CD4-positive, alpha-beta T cell treated with Interleukin-1 beta for 1 hour (primary cell): ENCODE results near the gene HOXC5.

ENCODE experiments used
- DNase-seq, 2 donors: peaks; one replicate each; pipeline ENCODE4 v3.0.0-alpha.2; 2020 to 2022

HOXC5 gene

DNA sequence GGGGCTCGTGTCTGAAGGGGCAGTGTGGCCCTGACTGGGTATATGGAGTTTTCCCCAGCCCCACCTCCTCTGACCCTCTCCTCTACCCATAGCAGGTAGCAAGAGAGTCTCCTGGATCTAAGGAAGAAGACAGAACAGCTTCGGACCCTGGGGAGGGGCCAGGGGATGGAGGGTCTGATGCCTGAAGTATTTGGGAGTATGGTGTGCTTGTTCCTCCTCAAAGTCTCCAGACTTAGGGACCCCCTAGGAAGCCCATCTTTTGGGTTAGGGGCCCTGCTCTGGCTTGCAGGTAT, 24.6 kb upstream of the HOXC5 start:
- DNase-seq = no peak

GRCh38 chr12:54009171-54010052, 23.4 kb upstream of the HOXC5 start:
- no peak for DNase-seq

GRCh38 chr12:54010053-54010971, 22.5 kb upstream of the HOXC5 start:
- DNase-seq = no peak

DNA sequence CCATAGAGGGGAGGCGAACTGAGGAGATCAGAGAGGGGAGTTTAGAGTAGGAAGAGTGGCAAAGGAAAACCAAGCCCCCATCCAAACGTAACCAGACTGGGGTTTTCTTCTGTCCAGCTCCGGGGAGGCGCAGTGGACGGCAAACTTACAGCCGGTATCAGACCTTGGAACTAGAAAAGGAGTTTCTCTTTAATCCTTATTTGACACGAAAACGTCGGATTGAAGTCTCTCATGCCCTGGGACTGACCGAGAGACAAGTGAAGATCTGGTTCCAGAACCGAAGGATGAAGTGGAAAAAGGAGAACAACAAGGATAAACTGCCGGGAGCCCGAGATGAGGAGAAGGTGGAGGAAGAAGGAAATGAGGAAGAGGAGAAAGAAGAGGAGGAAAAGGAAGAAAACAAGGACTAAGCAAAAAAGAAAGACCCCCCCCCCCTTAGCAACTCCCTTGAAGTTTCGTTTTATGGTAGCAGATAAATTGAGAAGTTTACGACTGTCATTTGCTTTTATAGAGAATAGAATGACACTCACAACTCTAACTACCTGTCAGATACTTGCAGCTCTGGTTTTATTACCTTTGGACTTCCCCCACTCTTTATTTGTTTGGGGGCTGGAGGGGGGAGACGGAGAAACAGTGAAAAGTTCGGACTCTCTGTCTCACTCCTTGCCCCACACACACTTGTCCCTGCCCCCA, 21.7 kb upstream of the HOXC5 start:
- no peak for DNase-seq

GRCh38 chr12:54011665-54012532, 21.0 kb upstream of the HOXC5 start:
- DNase-seq = no peak

DNA sequence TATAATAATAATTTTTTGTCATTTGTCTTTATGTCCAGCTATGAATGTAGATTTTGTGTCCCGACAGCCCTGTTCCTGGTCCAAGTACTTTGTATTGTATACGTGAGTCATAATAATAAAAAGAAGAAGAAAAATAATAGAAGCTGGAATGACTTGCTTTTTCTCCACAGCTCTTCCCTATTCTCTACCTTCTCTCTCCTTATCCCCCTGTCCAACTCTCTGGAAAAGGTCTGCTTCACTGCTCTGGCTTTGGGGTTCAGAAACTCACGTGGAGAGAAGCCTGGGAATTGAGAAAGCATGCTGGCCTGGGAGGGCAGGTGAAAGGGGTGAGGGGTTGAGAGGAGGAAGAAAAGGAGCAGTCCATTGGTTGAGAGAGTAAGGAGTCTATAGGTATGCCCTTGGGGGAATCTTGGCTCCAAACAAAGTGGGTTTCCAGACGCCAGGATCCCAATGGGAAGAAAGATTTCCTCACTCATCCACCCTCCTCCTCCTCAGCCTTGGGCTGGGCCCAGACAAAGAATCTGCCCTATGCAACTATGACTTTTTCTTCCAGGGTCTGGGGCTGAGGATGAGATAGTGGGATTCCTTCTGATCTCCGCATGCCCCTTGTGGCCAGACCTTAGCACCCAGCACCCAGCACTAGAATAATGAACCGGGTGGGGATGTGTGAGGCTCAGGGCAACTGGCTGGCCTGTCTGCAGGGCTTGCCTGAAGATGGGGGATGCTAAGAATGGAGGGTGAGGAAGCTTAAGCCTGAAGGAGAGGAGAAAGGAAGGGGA, 20.0 kb upstream of the HOXC5 start:
- DNase-seq = no peak

GRCh38 chr12:54014377-54015017, 18.4 kb upstream of the HOXC5 start:
- no peak for DNase-seq

GRCh38 chr12:54015018-54015931, 17.6 kb upstream of the HOXC5 start:
- no peak for DNase-seq

DNA sequence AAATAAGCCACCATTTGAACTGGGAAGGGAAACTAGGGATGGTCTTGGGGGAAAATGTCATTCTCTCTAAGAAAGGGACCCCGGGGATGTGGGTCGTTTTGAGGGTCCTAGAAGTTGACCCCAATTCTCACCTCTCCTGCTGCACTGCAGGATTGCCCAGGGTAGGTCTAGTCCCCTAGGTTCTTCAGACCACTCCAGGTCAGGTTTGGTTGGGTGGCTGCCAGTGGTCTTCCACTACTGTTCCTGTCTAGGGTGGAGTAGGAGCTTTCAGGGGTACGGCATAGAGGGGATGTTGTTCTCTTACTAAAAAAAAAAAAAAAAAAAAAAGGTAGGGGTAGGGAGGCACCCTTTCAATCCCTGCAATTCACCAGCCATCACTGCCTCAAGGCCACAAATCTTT, 16.8 kb upstream of the HOXC5 start:
- DNase-seq = no peak

DNA sequence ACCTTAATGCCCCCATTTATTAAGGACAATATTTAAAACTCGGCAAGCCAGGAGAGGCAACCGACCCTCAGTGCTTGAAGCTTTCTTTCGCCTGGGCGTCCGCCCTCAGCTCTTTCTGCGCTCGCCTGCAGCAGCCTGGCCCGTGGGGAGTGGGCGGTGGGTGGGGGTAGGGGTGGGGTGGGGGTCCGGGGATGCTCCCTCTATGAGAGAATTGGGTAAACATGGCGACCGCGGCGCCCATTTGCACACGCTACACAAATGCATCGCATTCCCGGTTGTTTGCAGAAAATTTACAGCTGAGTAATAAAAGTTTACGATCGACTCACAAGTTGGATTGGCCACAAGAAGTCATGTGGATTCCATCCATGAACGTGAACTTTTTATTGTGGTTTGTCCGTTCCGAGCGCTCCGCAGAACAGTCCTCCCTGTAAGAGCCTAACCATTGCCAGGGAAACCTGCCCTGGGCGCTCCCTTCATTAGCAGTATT, 16.3 kb upstream of the HOXC5 start:
- DNase-seq = no peak

DNA sequence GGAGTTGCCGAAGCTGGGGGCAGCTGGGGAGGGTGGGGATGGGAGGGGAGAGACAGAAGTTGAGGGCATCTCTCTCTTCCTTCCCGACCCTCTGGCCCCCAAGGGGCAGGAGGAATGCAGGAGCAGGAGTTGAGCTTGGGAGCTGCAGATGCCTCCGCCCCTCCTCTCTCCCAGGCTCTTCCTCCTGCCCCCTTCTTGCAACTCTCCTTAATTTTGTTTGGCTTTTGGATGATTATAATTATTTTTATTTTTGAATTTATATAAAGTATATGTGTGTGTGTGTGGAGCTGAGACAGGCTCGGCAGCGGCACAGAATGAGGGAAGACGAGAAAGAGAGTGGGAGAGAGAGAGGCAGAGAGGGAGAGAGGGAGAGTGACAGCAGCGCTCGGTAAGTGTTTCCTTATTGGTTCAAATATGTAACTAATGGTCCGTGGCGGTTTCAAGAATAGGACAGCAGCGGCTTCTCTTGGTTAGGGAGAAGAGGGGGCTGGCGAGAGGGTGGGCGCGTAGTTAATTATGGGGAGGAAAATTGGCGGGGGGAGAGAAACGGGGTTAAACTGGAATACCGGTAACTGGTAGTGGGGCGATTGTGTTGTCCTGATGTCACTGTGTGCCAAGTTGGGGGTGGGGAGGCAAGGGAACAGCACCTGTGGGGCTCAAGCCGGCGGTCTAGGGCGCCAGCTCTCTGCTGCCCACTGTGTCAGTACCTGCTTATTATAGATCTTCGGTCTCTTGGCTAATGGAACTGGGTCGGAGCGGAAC, 15.6 kb upstream of the HOXC5 start:
- no peak for DNase-seq

DNA sequence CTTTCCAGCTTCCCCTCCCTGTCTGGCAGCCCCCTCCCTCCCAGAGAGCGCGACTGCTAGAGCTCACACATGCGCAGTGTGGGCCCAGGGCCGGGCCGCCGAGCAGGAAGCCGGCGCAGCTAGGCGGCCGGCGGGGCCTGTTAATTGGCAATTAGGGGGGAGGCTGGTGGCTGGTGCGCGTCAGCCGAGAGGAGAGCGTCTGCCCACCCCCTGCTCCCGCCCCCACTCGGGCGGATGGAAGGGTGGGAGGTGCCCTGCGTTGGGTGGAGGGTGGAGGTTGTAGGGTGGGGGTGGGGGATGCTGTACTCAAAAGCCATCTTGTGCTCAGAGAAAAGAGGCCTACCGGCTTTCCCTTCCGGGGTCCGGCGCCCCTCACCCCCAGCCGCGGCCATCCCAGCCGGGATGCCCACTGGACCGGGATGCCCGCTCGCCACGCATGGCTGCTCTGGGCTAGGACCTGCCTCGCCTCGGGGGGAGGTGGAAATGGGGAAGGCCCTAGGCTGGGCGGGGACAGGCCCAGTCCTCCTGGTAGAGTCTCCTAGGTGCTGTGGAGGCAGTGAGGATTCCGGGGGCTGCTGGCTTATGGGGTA, 14.9 kb upstream of the HOXC5 start:
- DNase-seq = peak; percentile 82 to 87

DNA sequence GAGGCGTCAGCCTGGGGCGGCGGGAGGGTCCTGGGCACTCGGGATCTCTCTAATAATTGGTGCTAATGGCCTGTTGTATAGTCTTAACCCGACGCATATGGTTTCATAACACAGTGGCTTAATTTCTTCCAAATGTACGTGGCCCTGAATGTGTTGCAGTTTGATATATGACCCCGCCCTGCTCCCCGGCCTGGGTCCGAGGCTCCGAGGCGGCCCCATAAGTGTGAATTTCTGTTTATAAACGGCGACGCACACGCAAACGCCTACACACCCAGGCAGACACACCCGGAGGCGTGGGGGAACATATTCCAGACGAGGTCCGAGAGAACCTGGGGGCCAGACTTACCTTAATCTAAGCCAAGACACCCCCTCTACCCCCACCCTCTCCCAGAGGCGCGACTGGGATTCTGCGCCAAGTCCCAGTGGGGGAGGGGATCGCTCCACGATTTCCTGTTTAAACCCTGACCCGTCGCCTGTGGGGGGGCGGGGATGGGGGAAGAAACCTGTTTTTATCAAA, 14.3 kb upstream of the HOXC5 start:
- DNase-seq = no peak

DNA sequence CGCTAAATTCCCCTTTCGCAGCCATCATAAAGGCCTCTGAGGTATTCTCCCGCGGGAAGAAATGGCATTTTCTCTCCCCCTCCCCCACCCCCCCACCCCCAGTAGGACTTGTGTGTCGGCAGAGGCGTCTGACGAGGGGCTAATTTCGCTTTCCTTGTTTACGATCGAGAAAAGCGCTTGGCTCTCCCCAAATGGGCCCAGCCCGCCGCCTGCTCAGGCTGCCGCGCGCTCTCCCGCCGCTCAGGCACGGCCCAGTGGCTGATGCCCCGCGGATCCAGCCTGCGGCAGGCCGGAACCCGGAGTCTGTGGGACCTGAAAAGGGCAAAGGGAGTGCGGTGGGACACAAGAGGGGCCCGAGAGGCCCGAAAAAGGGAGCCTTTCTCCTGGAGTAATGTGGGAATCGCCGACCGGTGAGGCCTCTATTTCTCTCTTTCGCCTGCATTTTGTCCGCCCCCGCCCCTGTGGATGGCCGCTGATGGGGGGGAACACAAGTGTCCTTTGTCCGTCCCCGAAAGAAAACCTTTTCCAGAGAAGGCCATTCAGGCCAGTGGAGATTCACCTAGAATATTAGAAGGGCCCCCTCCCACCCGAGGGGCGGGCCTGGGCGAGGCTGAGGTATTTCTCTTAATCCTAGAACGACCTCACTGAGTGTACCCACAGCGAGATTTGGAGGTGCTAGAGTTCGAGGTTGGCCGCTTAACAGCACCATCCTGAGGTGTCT, 13.6 kb upstream of the HOXC5 start:
- no peak for DNase-seq

DNA sequence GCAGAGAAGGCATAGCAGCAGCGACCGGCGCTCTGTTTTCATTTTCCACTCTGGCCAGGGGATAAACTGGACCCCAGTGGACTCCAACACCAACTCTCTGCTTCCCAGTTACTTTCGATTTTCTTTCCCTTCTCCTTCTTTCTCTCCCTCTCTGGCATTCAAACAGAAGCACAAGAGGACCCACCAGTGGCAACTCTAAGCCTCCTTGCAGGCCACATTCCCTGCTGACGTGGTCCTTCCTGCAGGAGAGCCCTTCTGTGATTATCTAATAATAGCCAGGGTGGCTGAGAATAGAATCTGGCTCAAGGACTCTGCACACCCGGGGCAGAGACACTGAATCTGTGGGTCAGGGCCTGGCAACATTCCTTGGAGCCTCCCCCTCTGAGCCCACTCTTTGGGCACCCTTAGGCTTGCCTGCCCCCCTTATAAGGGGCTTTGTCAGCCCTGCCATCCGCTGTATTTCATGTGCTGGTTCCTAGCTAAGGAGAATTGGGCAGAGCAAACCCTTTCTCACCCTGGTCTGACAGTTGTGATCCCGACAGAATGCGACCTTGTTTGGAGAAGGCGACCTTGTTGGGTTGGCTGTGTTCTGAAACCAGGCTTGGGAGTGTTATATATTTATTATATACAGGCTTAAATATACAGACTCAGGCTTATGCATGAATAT, 12.8 kb upstream of the HOXC5 start:
- no peak for DNase-seq

- no peak for DNase-seq
Measured at GRCh38 chr12:54020591-54021405, 12.1 kb upstream of the HOXC5 start.
